ENCODE data around the gene TLCD3A. TPM values are rescaled to one million over a fixed set of nuclear protein-coding genes. Genes with fewer than 3 reads are reported as not detected.
"Not testable (repeated sequence)": the region's sequence is repeated elsewhere in the genome, so short reads cannot be mapped to it uniquely, and the experiment has no call there.

Gene TLCD3A
- total and polyA plus RNA-seq, 2 donors, result 5.1 to 7.8 TPM

GRCh38 chr17:767076-767475 is 34.7 kb downstream of the TLCD3A start:
- Histone ChIP-seq H3K36me3 (ENCODE audit: control insufficient read depth in 2 of 2, insufficient read depth in 2 of 2, low read length in 1 of 2) (peaks cover 42 to 45% of the 10 kb centered on the region in 2 donors), H3K9me3 (ENCODE audit: control insufficient read depth in 2 of 2, insufficient read depth in 1 of 2, low read length in 1 of 2) (no peaks in the 10 kb centered on the region), H3K27me3 (ENCODE audit: control insufficient read depth in 2 of 2, insufficient read depth in 1 of 2, low read length in 1 of 2) (no peaks in the 10 kb centered on the region), H3K4me3 (ENCODE audit: low read length in 2 of 2) (no peak overlapping the region), H3K4me1 (ENCODE audit: control insufficient read depth in 2 of 2, insufficient read depth in 2 of 2, low read length in 2 of 2) (no peaks in the 10 kb centered on the region), H3K27ac (ENCODE audit: low read depth in 1 of 2, low read length in 1 of 2) (no peak overlapping the region)
- no peak for DNase-seq (ENCODE audit: low read depth in 6 of 9, low spot score in 9 of 9)
- WGBS, result 91% methylated on average over 3 of the region's 3 CpGs

- H3K4me1 ChIP-seq (ENCODE audit: control insufficient read depth in 2 of 2, insufficient read depth in 2 of 2, low read length in 2 of 2), result no peaks in the 10 kb centered on the region
- no peak overlapping the region for H3K27ac ChIP-seq (ENCODE audit: low read depth in 1 of 2, low read length in 1 of 2)
- H3K27me3 ChIP-seq (ENCODE audit: control insufficient read depth in 2 of 2, insufficient read depth in 1 of 2, low read length in 1 of 2), result no peaks in the 10 kb centered on the region
- no peaks in the 10 kb centered on the region for H3K9me3 ChIP-seq (ENCODE audit: control insufficient read depth in 2 of 2, insufficient read depth in 1 of 2, low read length in 1 of 2)
- WGBS, result 96% methylated on average over 5 of the region's 5 CpGs
- DNase-seq (ENCODE audit: low read depth in 6 of 9, low spot score in 9 of 9), result no peak
- no peak overlapping the region for H3K4me3 ChIP-seq (ENCODE audit: low read length in 2 of 2)
- peaks cover 58 to 70% of the 10 kb centered on the region in 2 donors for H3K36me3 ChIP-seq (ENCODE audit: control insufficient read depth in 2 of 2, insufficient read depth in 2 of 2, low read length in 1 of 2)
Observed at GRCh38 chr17:773016-773415, 40.6 kb downstream of the TLCD3A start.

- H3K36me3 ChIP-seq (ENCODE audit: control insufficient read depth in 2 of 2, insufficient read depth in 2 of 2, low read length in 1 of 2), result peaks cover 61 to 77% of the 10 kb centered on the region in 2 donors
Observed at GRCh38 chr17:773467-774312, 41.3 kb downstream of the TLCD3A start.

GRCh38 chr17:774313-774584 is 41.9 kb downstream of the TLCD3A start:
- Histone ChIP-seq H3K4me1 (ENCODE audit: control insufficient read depth in 2 of 2, insufficient read depth in 2 of 2, low read length in 2 of 2) (no peaks in the 10 kb centered on the region), H3K4me3 (ENCODE audit: low read length in 2 of 2) (no peak overlapping the region), H3K27ac (ENCODE audit: low read depth in 1 of 2, low read length in 1 of 2) (no peak overlapping the region), H3K27me3 (ENCODE audit: control insufficient read depth in 2 of 2, insufficient read depth in 1 of 2, low read length in 1 of 2) (no peaks in the 10 kb centered on the region), H3K9me3 (ENCODE audit: control insufficient read depth in 2 of 2, insufficient read depth in 1 of 2, low read length in 1 of 2) (no peaks in the 10 kb centered on the region), H3K36me3 (ENCODE audit: control insufficient read depth in 2 of 2, insufficient read depth in 2 of 2, low read length in 1 of 2) (peaks cover 56 to 75% of the 10 kb centered on the region in 2 donors)
- no peak for DNase-seq (ENCODE audit: low read depth in 6 of 9, low spot score in 9 of 9)
- 98% methylated on average over 5 of the region's 5 CpGs for WGBS

More at GRCh38 chr17:773467-774312, 41.3 kb downstream of the TLCD3A start:
- H3K27me3 ChIP-seq (ENCODE audit: control insufficient read depth in 2 of 2, insufficient read depth in 1 of 2, low read length in 1 of 2), result no peaks in the 10 kb centered on the region
- no peaks in the 10 kb centered on the region for H3K9me3 ChIP-seq (ENCODE audit: control insufficient read depth in 2 of 2, insufficient read depth in 1 of 2, low read length in 1 of 2)
- H3K4me3 ChIP-seq (ENCODE audit: low read length in 2 of 2), result no peak overlapping the region
- WGBS, result 92% methylated on average over 14 of the region's 14 CpGs
- H3K4me1 ChIP-seq (ENCODE audit: control insufficient read depth in 2 of 2, insufficient read depth in 2 of 2, low read length in 2 of 2), result no peaks in the 10 kb centered on the region
- DNase-seq (ENCODE audit: low read depth in 6 of 9, low spot score in 9 of 9), result no peak
- H3K27ac ChIP-seq (ENCODE audit: low read depth in 1 of 2, low read length in 1 of 2), result no peak overlapping the region

GRCh38 chr17:778096-778495 is 45.7 kb downstream of the TLCD3A start:
- H3K36me3 ChIP-seq (ENCODE audit: control insufficient read depth in 2 of 2, insufficient read depth in 2 of 2, low read length in 1 of 2), result peaks cover 41 to 55% of the 10 kb centered on the region in 2 donors
- H3K4me1 ChIP-seq (ENCODE audit: control insufficient read depth in 2 of 2, insufficient read depth in 2 of 2, low read length in 2 of 2), result peaks cover 10 to 11% of the 10 kb centered on the region in 2 donors
- no peak overlapping the region for H3K4me3 ChIP-seq (ENCODE audit: low read length in 2 of 2)
- H3K27ac ChIP-seq (ENCODE audit: low read depth in 1 of 2, low read length in 1 of 2), result no peak overlapping the region
- no peaks in the 10 kb centered on the region for H3K27me3 ChIP-seq (ENCODE audit: control insufficient read depth in 2 of 2, insufficient read depth in 1 of 2, low read length in 1 of 2)
- WGBS, result 97% methylated on average over 11 of the region's 11 CpGs
- no peaks in the 10 kb centered on the region for H3K9me3 ChIP-seq (ENCODE audit: control insufficient read depth in 2 of 2, insufficient read depth in 1 of 2, low read length in 1 of 2)
- no peak for DNase-seq (ENCODE audit: low read depth in 6 of 9, low spot score in 9 of 9)

GRCh38 chr17:781805-782731 is 49.7 kb downstream of the TLCD3A start, which contains the start of the genes GLOD4 and MRM3:
Gene GLOD4, minus strand, starts transcription at chr17:782280. Its CDS starts 25 bp downstream, at chr17:782255.
Gene MRM3, plus strand, starts transcription at chr17:782353. Its CDS starts 26 bp downstream, at chr17:782379.
- peaks cover 12% of the 10 kb centered on the region in 2 donors for H3K4me1 ChIP-seq (ENCODE audit: control insufficient read depth in 2 of 2, insufficient read depth in 2 of 2, low read length in 2 of 2)
- H3K36me3 ChIP-seq (ENCODE audit: control insufficient read depth in 2 of 2, insufficient read depth in 2 of 2, low read length in 1 of 2), result peaks cover 9 to 30% of the 10 kb centered on the region in 2 donors
- WGBS, result under 1% methylated on average over 87 of the region's 87 CpGs
- H3K27ac ChIP-seq (ENCODE audit: low read depth in 1 of 2, low read length in 1 of 2), result peak within 1 kb of the TSS; percentile 70 to 82
- H3K9me3 ChIP-seq (ENCODE audit: control insufficient read depth in 2 of 2, insufficient read depth in 1 of 2, low read length in 1 of 2), result no peaks in the 10 kb centered on the region
- peak; percentile 77 to 96 (median 90) for DNase-seq (ENCODE audit: low read depth in 6 of 9, low spot score in 9 of 9)
- peak within 1 kb of the TSS; percentile 80 to 99 for H3K4me3 ChIP-seq (ENCODE audit: low read length in 2 of 2)
- H3K27me3 ChIP-seq (ENCODE audit: control insufficient read depth in 2 of 2, insufficient read depth in 1 of 2, low read length in 1 of 2), result no peaks in the 10 kb centered on the region

GRCh38 chr17:784143-784542 is 51.7 kb downstream of the TLCD3A start:
- H3K27me3 ChIP-seq (ENCODE audit: control insufficient read depth in 2 of 2, insufficient read depth in 1 of 2, low read length in 1 of 2), result no peaks in the 10 kb centered on the region
- DNase-seq (ENCODE audit: low read depth in 6 of 9, low spot score in 9 of 9), result no peak
- H3K36me3 ChIP-seq (ENCODE audit: control insufficient read depth in 2 of 2, insufficient read depth in 2 of 2, low read length in 1 of 2), result peaks cover 12 to 28% of the 10 kb centered on the region in 2 donors
- no peaks in the 10 kb centered on the region for H3K9me3 ChIP-seq (ENCODE audit: control insufficient read depth in 2 of 2, insufficient read depth in 1 of 2, low read length in 1 of 2)
- H3K4me3 ChIP-seq (ENCODE audit: low read length in 2 of 2), result no peak overlapping the region
- H3K27ac ChIP-seq (ENCODE audit: low read depth in 1 of 2, low read length in 1 of 2), result no peak overlapping the region
- 92% methylated on average over 3 of the region's 3 CpGs for WGBS
- peaks cover 12% of the 10 kb centered on the region in 2 donors for H3K4me1 ChIP-seq (ENCODE audit: control insufficient read depth in 2 of 2, insufficient read depth in 2 of 2, low read length in 2 of 2)

GRCh38 chr17:785901-786300 is 53.5 kb downstream of the TLCD3A start:
- not testable (repeated sequence) for H3K27me3 ChIP-seq (ENCODE audit: control insufficient read depth in 2 of 2, insufficient read depth in 1 of 2, low read length in 1 of 2); H3K9me3 ChIP-seq (ENCODE audit: control insufficient read depth in 2 of 2, insufficient read depth in 1 of 2, low read length in 1 of 2); H3K27ac ChIP-seq (ENCODE audit: low read depth in 1 of 2, low read length in 1 of 2); H3K4me3 ChIP-seq (ENCODE audit: low read length in 2 of 2); DNase-seq (ENCODE audit: low read depth in 6 of 9, low spot score in 9 of 9)
- Histone ChIP-seq H3K36me3 (ENCODE audit: control insufficient read depth in 2 of 2, insufficient read depth in 2 of 2, low read length in 1 of 2) (peaks cover 26 to 37% of the 10 kb centered on the region in 2 donors), H3K4me1 (ENCODE audit: control insufficient read depth in 2 of 2, insufficient read depth in 2 of 2, low read length in 2 of 2) (peaks cover 12 to 15% of the 10 kb centered on the region in 2 donors)
- WGBS, result 91% methylated on average over 7 of the region's 7 CpGs
